NK-92 (cell line): ENCODE data around the gene DNMT3A.
A peak's percentile ranks its signal among the peaks of the same experiment; 100 is the strongest.

ENCODE experiments used
- DNase-seq: peaks from one replicate; lab custom pipeline; 2025; ENCODE audit not compliant: unreplicated experiment; lab: John Stamatoyannopoulos, UW

Gene DNMT3A

GRCh38 chr2:25341753-25342371, at the start of gene DNMT3A:
TSS of gene DNMT3A (minus strand) at chr2:25341925. CDS start at chr2:25313984, 27,941 bp downstream.
- no peak for DNase-seq

- DNase-seq: no peak
Observed at GRCh38 chr2:25389161-25389560, 47.4 kb upstream of the DNMT3A start.

DNA sequence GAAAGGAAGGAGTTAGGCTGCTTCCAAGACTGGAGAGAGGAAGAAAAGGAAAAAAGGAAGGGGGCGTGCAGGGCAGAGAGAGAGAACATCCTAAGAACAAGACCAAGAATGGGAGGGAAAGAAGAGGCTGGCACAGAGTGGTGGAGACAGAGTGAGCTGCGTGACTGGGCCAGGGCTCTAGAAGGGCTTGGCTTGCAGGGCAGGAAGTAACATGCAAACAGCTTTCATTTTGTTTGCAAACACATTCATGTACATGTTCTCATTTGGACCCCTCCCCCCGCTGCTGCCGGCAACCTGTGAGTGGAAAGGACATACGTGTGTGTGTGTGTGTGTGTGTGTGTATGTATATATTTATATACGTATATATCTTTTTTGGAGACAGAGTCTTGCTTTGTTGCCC, 46.8 kb upstream of the DNMT3A start:
- no peak for DNase-seq

- DNase-seq: no peak
Observed at GRCh38 chr2:25387876-25388449, 46.2 kb upstream of the DNMT3A start.

DNA sequence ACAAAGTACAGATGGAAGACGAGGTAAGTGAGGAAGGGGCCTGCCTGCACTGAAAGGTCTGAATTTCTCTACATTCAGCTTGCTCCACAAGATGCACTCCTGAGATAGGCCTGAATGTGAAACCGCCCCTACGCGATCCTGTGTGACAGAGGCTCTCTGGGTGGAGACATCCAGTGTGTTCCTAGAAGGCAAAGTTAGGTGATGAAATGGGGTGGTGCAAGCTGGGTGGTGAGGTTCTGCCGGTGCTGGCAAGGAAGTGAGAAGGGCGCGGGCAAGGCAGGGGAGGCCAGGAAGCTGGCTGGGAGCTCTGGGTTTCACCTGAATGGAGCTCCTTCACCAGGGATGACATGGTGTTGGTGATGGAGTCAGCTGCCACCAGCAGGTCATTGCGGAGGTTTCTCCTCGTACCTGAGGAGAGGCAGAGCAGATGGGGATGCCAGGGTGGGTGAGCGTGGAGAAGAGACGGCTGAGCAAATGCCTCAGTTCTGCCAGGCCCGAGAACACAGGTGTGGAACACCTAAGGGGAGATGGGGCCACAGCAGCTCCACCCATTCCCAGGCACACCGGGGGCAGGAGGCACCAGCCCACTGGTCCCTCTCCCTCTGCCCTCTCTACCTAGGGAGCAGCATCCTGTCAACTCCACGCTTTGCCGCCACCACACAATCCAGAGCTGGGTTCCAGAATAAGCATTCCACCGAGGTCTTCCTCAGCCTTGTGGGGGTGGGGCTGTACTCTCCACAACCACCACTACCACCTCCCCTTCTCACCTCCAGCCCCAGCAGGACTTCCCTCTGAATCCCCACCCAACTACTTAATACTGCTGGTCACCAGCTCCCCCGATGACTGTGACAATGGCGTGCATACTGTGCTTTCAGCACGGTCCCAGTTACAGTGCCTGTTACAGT, 45.5 kb upstream of the DNMT3A start:
- DNase-seq: no peak

- DNase-seq: no peak
Observed at GRCh38 chr2:25385910-25386309, 44.2 kb upstream of the DNMT3A start.

DNA sequence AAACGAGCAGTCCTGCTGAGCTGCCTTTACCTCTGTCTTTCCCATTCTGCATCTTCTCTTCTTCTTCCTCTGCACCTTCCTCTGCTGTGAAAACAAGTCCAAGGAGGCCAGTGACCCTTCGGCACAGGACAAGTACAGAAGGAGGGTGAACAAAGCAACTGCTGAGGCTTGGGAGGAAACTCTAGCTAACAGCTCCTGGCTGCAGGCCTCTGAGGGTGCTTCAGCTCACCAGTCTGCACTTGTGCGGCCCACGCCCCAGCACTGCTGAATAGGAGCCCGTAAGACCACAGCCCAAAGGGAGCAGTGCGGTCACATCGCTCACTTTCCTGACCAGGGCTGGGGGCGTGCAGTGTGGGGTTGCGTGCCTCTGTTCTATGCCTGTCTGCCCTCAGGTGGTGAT, 42.1 kb upstream of the DNMT3A start:
- DNase-seq: no peak

- no peak for DNase-seq
Observed at GRCh38 chr2:25381502-25381901, 39.8 kb upstream of the DNMT3A start.

- DNase-seq: no peak
Observed at GRCh38 chr2:25380586-25381375, 39.1 kb upstream of the DNMT3A start.

DNA sequence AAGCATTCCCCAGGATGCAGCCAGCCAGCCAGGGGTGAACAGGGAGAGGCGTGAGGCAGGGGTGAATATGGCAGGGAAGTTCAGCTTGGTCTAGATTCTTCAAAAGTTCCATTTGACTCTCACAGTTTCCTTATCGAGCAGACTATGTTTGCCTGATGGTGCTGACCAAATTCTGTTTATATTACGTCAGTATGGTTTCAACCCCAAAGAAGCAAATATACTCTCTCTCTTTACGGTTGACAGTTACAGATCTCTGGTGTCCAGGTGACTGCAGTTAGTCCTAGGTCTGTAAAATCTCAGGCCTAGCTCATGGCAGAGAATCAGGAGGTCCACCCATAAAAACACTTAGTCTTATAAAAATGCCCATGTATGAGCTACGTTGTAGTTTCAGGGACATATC, 38.3 kb upstream of the DNMT3A start:
- no peak for DNase-seq

DNA sequence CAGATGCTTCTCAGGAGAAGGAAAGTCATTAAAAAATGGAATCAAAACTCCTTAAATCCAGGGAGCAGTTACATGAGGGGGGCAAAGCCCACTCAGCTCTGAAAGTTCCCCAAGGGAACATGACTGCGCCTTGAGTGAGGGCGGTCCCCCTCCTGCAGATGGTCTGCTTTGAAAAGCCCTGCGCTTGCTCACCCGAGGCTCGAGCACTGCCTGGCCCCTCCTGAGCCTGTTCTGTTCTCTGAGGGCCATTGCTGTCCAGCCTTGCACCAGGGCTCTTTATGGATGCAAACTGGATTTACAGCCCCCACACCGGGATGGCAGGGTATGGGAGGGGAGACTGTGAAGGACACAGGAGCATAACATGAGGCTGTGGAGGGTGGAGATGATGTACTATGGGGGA, 37.8 kb upstream of the DNMT3A start:
- DNase-seq: no peak

DNA sequence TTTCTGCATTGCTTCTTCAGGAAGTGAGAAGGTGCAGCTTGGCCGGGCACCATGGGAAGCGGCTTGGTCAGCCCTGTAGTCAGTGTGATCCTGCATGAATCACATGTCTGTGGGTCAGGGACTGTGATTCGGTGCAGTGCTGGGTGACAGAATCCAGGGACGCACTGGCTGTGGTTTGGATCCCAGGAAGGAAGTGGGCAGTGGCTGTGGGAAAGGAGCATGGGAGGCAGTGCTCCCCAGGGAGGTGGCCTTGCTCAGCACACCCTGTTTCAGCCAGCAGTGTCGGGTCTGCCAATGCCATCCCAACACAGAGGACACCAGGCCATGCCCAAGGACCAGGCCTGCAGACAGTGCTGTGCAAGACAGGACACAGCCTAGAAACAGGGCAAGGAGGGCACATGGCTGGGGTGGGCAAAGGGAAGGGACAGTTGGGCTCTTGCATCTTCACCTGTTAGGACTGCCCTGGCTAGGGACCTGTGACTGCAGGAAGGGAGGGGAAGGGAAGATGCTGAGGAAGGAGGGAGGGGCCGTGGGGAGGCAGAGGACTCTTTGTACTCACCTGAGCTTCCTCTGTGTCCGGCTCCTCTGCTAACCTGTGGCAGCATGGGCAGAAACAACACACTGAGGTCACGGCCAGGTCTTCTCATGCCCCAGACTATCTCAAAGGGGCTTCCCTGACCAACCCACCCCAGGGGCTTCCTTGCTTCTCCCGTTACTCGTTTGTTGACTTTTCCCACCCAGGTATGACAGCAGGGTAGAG, 37.2 kb upstream of the DNMT3A start:
- DNase-seq: no peak

GRCh38 chr2:25377822-25378421, 36.2 kb upstream of the DNMT3A start:
- DNase-seq: no peak

DNA sequence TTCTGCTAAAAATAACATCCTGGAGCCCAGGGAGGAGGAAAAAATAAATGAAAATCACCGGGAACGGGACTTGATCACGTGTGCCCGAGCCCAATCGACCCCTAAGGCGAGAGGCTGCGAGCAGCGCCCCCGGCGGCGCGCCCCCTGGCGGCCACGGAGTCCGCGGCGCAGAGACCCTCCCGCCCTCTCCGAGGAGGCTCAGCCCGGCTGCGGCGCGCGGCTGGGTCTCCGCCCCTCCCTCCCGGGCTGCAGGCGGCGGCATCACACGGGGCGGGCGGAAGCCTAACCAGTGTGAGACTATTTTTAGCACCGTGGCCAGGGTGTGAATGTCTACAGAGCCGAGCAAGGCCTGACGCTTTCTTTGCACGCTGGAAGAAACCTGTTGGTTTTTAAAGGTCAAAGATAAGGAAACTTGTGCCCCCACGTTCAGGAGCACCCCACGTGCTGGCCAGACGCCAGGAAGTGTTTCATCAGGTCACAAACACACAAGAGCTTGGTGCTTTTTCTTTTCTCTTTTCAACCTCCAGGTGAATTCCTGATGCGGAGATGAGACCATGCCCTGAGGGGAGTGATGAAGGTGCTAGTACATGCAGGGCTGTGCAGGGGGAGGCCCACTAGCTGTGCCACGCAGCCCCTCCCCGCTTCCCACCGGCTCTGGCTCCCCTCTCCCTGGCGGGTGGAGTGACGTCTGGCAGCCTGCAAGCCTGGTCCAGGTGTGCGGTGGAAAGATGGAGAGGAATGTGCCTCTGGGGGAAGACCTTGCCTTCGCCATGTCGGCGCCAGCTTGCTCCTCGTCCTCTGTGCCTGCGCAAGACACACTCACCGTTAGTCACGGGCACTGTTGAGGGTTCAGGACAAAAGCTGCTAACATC, 35.3 kb upstream of the DNMT3A start:
- peak; percentile 51 for DNase-seq

DNA sequence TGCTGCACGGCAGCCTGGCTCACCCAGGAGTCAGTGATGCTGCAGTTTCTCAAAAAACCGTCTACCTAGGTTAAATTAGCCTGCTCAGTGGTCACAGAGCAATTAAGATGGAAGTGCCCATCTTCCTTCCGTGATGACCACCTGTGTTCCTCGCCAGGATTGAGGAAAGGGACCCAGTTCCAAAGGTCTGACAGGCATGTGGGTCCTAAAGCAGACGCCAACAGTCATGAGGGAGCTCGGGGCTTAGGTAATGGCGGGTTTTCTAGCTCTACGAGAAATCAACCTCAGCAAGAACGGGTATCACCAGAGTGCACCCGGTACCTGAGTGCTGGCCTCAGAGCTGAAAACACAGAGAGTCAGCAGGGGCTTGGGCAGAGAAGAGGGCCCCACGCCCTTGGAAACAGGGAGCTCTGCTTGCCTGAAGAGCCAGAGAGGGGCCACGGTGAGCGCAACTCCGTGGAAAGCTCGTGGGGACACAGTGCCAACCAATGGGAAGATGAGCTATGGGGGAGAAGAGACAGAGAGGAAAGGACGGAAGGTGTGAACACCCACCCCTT, 34.3 kb upstream of the DNMT3A start:
- DNase-seq: no peak

DNA sequence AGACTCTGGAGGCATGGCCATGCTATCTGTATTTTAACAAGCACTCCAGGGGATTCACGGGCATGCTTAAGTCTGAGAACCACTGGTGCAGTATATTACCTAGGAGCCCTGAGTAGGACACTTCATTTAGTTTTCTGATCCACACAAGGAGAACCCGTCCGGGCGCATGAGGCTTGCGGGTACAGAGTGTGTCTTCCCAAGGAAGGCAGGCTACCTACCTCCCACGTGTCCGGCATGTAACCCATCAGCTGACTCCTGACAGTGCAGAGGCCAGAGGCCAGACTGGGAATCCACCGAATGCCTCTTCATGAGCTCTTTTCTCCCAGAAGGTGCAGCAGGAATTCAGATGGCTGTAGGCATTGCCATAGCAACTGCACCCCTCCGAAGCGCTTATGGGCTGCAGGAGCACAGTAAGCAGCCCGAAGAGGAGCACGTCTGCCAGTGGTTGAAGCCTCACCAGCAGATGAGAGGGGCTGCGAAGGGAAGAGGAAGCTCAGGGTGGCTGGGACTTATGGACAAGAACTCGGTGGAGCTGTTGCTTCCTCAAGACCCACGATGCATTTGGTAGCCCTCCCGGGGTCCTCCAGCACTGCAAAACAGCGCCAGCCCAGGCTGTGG, 33.8 kb upstream of the DNMT3A start:
- DNase-seq: no peak

- DNase-seq: no peak
Observed at GRCh38 chr2:25374827-25375226, 33.1 kb upstream of the DNMT3A start.

- no peak for DNase-seq
Observed at GRCh38 chr2:25374411-25374810, 32.7 kb upstream of the DNMT3A start.
